H9 (cell line): Measurements from ENCODE around the gene KAT6B. TPM values are rescaled to one million over a fixed set of nuclear protein-coding genes. Genes with fewer than 3 reads are reported as not detected.
A peak's percentile ranks its signal among the peaks of the same experiment; 100 is the strongest.

Source experiments
- DNase-seq: peaks from one replicate; pipeline ENCODE4 v3.0.0-alpha.2; 2017
- H2AFZ ChIP-seq: one replicate; pipeline ENCODE4 v1.6.1; 2013; ENCODE audit warnings: mild to moderate bottlenecking, low read length, control low read depth, moderate library complexity
- H2AK5ac ChIP-seq: 2 replicates; pipeline ENCODE4 v1.6.1; 2013; ENCODE audit warnings: low read length, control low read depth, mixed read lengths; ENCODE audit not compliant: insufficient read length
- H2BK120ac ChIP-seq: one replicate; pipeline ENCODE4 v1.6.1; 2013; ENCODE audit warnings: low read depth, mild to moderate bottlenecking, low read length, control low read depth, inconsistent platforms; ENCODE audit not compliant: poor library complexity, severe bottlenecking
- H2BK12ac ChIP-seq: 2 replicates; pipeline ENCODE4 v1.6.1; 2013; ENCODE audit warnings: low read length, control low read depth, mixed read lengths, low read depth; ENCODE audit not compliant: insufficient read length
- H2BK15ac ChIP-seq: 2 replicates; pipeline ENCODE4 v1.6.1; 2013; ENCODE audit warnings: low read depth, low read length, control low read depth
- H2BK20ac ChIP-seq: one replicate; pipeline ENCODE4 v1.6.1; 2013; ENCODE audit warnings: low read depth, mild to moderate bottlenecking, low read length, control low read depth, inconsistent platforms; ENCODE audit not compliant: poor library complexity, severe bottlenecking
- H2BK5ac ChIP-seq: 2 replicates; pipeline ENCODE4 v1.6.1; 2013; ENCODE audit warnings: low read length, control low read depth, mixed read lengths; ENCODE audit not compliant: insufficient read length
- H3K14ac ChIP-seq: 2 replicates; pipeline ENCODE4 v1.6.1; 2013; ENCODE audit warnings: low read length, control low read depth; ENCODE audit not compliant: insufficient read depth
- H3K18ac ChIP-seq: 2 replicates; pipeline ENCODE4 v1.6.1; 2013; ENCODE audit warnings: low read depth, mild to moderate bottlenecking, mixed read lengths, low read length, control low read depth; ENCODE audit not compliant: insufficient read length
- H3K23ac ChIP-seq: 2 replicates; pipeline ENCODE4 v1.6.1; 2013; ENCODE audit warnings: low read length, control low read depth, mixed read lengths, low read depth; ENCODE audit not compliant: insufficient read length
- H3K23me2 ChIP-seq: 2 replicates; pipeline ENCODE4 v1.6.1; 2013; ENCODE audit warnings: low read depth, mild to moderate bottlenecking, mixed read lengths, low read length, control low read depth; ENCODE audit not compliant: insufficient read length, poor library complexity, severe bottlenecking
- H3K27ac ChIP-seq: 2 replicates; pipeline ENCODE4 v1.5.1; 2013; ENCODE audit warnings: low read length, control low read depth, mixed read lengths, low read depth; ENCODE audit not compliant: insufficient read length
- H3K27me3 ChIP-seq: 2 replicates; pipeline ENCODE4 v1.6.1; 2013; ENCODE audit warnings: low read length, control low read depth, inconsistent platforms; ENCODE audit not compliant: insufficient read depth
- H3K4ac ChIP-seq: 2 replicates; pipeline ENCODE4 v1.6.1; 2013; ENCODE audit warnings: low read depth, mild to moderate bottlenecking, control low read depth, inconsistent platforms, low read length, moderate library complexity
- H3K4me1 ChIP-seq: 2 replicates; pipeline ENCODE4 v1.6.1; 2013; ENCODE audit warnings: low read length, control low read depth, inconsistent platforms; ENCODE audit not compliant: insufficient read depth
- H3K4me2 ChIP-seq: 2 replicates; pipeline ENCODE4 v1.6.1; 2013; ENCODE audit warnings: low read length, control low read depth, mixed read lengths; ENCODE audit not compliant: insufficient read length, insufficient read depth
- H3K56ac ChIP-seq: 2 replicates; pipeline ENCODE4 v1.6.1; 2013; ENCODE audit warnings: low read depth, mild to moderate bottlenecking, mixed read lengths, low read length, control low read depth; ENCODE audit not compliant: insufficient read length
- H3K79me1 ChIP-seq: 2 replicates; pipeline ENCODE4 v1.6.1; 2013; ENCODE audit warnings: low read depth, mild to moderate bottlenecking, moderate library complexity, low read length, control low read depth, inconsistent platforms; ENCODE audit not compliant: insufficient read depth, poor library complexity, severe bottlenecking
- H3K79me2 ChIP-seq: 2 replicates; pipeline ENCODE4 v1.6.1; 2013; ENCODE audit warnings: low read length, control low read depth, inconsistent platforms; ENCODE audit not compliant: insufficient read depth
- H3K9ac ChIP-seq: 2 replicates; pipeline ENCODE4 v1.6.1; 2013; ENCODE audit warnings: low read length, control low read depth, mixed read lengths; ENCODE audit not compliant: insufficient read length; ENCODE audit errors: extremely low read depth
- H3K9me3 ChIP-seq: one replicate; pipeline ENCODE4 v1.6.1; 2013; ENCODE audit warnings: low read depth, low read length, inconsistent platforms; ENCODE audit not compliant: control insufficient read depth
- H3T11ph ChIP-seq: one replicate; pipeline ENCODE4 v1.6.1; 2013; ENCODE audit warnings: mild to moderate bottlenecking, low read length, control low read depth, inconsistent platforms
- H4K20me1 ChIP-seq: one replicate; pipeline ENCODE4 v1.6.1; 2013; ENCODE audit not compliant: control insufficient read depth, insufficient read length, insufficient read depth
- H4K5ac ChIP-seq: 2 replicates; pipeline ENCODE4 v1.6.1; 2013; ENCODE audit warnings: low read depth, mild to moderate bottlenecking, mixed read lengths, low read length, control low read depth; ENCODE audit not compliant: insufficient read length
- H4K8ac ChIP-seq: replicated peaks from 2 replicates; pipeline ENCODE4 v1.6.1; 2013; ENCODE audit warnings: low read length, control low read depth, mixed read lengths, low read depth; ENCODE audit not compliant: insufficient read length
- H4K91ac ChIP-seq: 2 replicates; pipeline ENCODE4 v1.6.1; 2013; ENCODE audit warnings: low read depth, mild to moderate bottlenecking, moderate library complexity, mixed read lengths, low read length, control low read depth; ENCODE audit not compliant: insufficient read length
- H3K27ac Mint-ChIP-seq, 3 experiments: 2 replicates in 2 of 3; 3 replicates in 1 of 3; pipeline ENCODE4 v1.8.0; 2020 to 2021; ENCODE audit warnings: mixed read lengths in 3 of 3, mild to moderate bottlenecking in 1 of 3, moderate library complexity in 1 of 3
- H3K27me3 Mint-ChIP-seq: 2 replicates; pipeline ENCODE4 v1.8.0; 2021; ENCODE audit warnings: low read depth, mild to moderate bottlenecking, moderate library complexity, mixed read lengths
- H3K36me3 Mint-ChIP-seq, 3 experiments: 2 replicates in 2 of 3; 3 replicates in 1 of 3; pipeline ENCODE4 v1.8.0; 2020 to 2021; ENCODE audit warnings: low read depth in 3 of 3, mixed read lengths in 3 of 3; ENCODE audit not compliant: insufficient read depth in 1 of 3
- H3K4me1 Mint-ChIP-seq, 2 experiments: 2 replicates each; pipeline ENCODE4 v1.8.0; 2020; ENCODE audit warnings: mixed read lengths in 2 of 2
- H3K4me3 Mint-ChIP-seq, 2 experiments: 2 replicates in 1 of 2; 3 replicates in 1 of 2; pipeline ENCODE4 v1.8.0; 2020 to 2021; ENCODE audit warnings: mild to moderate bottlenecking in 2 of 2, mixed read lengths in 2 of 2, moderate library complexity in 1 of 2
- H3K9me3 Mint-ChIP-seq, 2 experiments: 2 replicates in 1 of 2; 3 replicates in 1 of 2; pipeline ENCODE4 v1.8.0; 2020; ENCODE audit warnings: mild to moderate bottlenecking in 2 of 2, mixed read lengths in 2 of 2, moderate library complexity in 1 of 2
- WGBS: extraction: QIAGEN DNeasy Blood & Tissue Kit; methylation state at CpG from one replicate; pipeline ENCODE4 v1.1.7; 2013; ENCODE audit warnings: missing lambda C conversion rate, low lambda C conversion rate, mixed read lengths; ENCODE audit not compliant: insufficient read length; ENCODE audit errors: extremely low coverage; 5-methylcytosine and 5-hydroxymethylcytosine counted together
- long read RNA-seq: library from polyadenylated mRNA; unstranded; transcript quantifications from one replicate; pipeline ENCODE4 v2.0.0, GENCODE V29; 2020
- total RNA-seq: library from RNA; stranded (reverse); gene quantifications from 2 replicates; pipeline ENCODE4 v1.2.1, GENCODE V29; 2021
- TF ChIP-seq, protein P1 (sequence below): fragments of 200-600 bp; sonication (generic); conservative IDR thresholded peaks from 3 replicates; pipeline ENCODE4 v1.8.0; 2021; ENCODE audit warnings: antibody characterized with exemption, mild to moderate bottlenecking

Gene KAT6B
- total RNA-seq = 34.2 and 35.4 TPM in 2 replicates
- long read RNA-seq, full-length matches to known transcripts = 11 of 83 reads
- long read RNA-seq, partial matches to known transcripts = 43 of 83 reads
- long read RNA-seq, other reads (novel, unspliced or antisense) = 29 of 83 reads

DNA sequence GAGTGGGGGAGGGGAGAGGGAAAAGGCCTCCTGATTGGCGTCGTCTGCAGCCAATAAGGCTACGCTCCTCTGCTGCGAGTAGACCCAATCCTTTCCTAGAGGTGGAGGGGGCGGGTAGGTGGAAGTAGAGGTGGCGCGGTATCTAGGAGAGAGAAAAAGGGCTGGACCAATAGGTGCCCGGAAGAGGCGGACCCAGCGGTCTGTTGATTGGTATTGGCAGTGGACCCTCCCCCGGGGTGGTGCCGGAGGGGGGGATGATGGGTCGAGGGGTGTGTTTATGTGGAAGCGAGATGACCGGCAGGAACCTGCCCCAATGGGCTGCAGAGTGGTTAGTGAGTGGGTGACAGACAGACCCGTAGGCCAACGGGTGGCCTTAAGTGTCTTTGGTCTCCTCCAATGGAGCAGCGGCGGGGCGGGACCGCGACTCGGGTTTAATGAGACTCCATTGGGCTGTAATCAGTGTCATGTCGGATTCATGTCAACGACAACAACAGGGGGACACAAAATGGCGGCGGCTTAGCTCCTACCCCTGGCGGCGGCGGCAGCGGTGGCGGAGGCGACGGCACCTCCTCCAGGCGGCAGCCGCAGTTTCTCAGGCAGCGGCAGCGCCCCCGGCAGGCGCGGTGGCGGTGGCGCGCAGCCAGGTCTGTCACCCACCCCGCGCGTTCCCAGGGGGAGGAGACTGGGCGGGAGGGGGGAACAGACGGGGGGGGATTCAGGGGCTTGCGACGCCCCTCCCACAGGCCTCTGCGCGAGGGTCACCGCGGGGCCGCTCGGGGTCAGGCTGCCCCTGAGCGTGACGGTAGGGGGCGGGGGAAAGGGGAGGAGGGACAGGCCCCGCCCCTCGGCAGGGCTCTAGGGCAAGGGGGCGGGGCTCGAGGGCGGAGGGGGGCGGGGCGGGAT is at the start of gene KAT6B:
Gene KAT6B, plus strand, starts transcription at position 459 of the 903 bp plus-strand sequence. CDS start 16,258 bp downstream, outside the sequence.
- Histone ChIP-seq H4K5ac (no peak within 1 kb of the TSS), H3K27me3 (no peaks in the 10 kb centered on the region), H4K91ac (no peak within 1 kb of the TSS), H2BK12ac (no peak within 1 kb of the TSS), H4K20me1 (no peaks in the 10 kb centered on the region), H3K79me1 (no peaks in the 10 kb centered on the region), H3K23me2 (peaks cover 15% of the 10 kb centered on the region), H2BK120ac (no peak within 1 kb of the TSS), H3K4me2 (peak within 1 kb of the TSS; percentile 87), H2BK20ac (no peak within 1 kb of the TSS), H3K56ac (no peak within 1 kb of the TSS), H3T11ph (no peak within 1 kb of the TSS), H2BK5ac (no peak within 1 kb of the TSS), H3K14ac (peak within 1 kb of the TSS; percentile 98), H2BK15ac (no peak within 1 kb of the TSS), H3K4ac (no peak within 1 kb of the TSS), H3K27ac (no peak within 1 kb of the TSS), H2AFZ (no peak within 1 kb of the TSS), H3K23ac (no peak within 1 kb of the TSS), H3K4me1 (peaks cover 3% of the 10 kb centered on the region; the same call in 1 of the 2 replicates), H3K79me2 (peaks cover 6% of the 10 kb centered on the region; the same call in 1 of the 2 replicates), H2AK5ac (no peak within 1 kb of the TSS), H3K18ac (peak within 1 kb of the TSS; percentile 95), H3K9ac (peak within 1 kb of the TSS; percentile 69), H4K8ac (no peak within 1 kb of the TSS), H3K9me3 (no peaks in the 10 kb centered on the region)
- Mint-ChIP-seq H3K27ac (peak within 1 kb of the TSS; percentile 98 to 99 (median 99)), H3K36me3 (peaks cover 0 to 12% (median 9%) of the 10 kb centered on the region in 3 experiments; a peak in 4 of 7 replicates), H3K9me3 (no peaks in the 10 kb centered on the region; a peak in 1 of 5 replicates), H3K4me3 (peak within 1 kb of the TSS; percentile 78 to 88), H3K4me1 (peaks cover 36 to 37% of the 10 kb centered on the region in 2 experiments), H3K27me3 (no peaks in the 10 kb centered on the region)
- peak; percentile 100 for DNase-seq
- no CpG with 5 or more reads among the region's 67 CpGs for WGBS
- TF ChIP-seq, protein P1, sequence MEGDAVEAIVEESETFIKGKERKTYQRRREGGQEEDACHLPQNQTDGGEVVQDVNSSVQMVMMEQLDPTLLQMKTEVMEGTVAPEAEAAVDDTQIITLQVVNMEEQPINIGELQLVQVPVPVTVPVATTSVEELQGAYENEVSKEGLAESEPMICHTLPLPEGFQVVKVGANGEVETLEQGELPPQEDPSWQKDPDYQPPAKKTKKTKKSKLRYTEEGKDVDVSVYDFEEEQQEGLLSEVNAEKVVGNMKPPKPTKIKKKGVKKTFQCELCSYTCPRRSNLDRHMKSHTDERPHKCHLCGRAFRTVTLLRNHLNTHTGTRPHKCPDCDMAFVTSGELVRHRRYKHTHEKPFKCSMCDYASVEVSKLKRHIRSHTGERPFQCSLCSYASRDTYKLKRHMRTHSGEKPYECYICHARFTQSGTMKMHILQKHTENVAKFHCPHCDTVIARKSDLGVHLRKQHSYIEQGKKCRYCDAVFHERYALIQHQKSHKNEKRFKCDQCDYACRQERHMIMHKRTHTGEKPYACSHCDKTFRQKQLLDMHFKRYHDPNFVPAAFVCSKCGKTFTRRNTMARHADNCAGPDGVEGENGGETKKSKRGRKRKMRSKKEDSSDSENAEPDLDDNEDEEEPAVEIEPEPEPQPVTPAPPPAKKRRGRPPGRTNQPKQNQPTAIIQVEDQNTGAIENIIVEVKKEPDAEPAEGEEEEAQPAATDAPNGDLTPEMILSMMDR = peak; percentile 59
